Caco-2 (cell line): ENCODE results near the gene PCDH17. TPM values are rescaled to one million over a fixed set of nuclear protein-coding genes. Genes with fewer than 3 reads are reported as not detected.

Source experiments
- BruUV-seq: library from RNA; stranded (reverse); fragments of 400-500 nt; replicated peaks from 2 replicates; lab custom pipeline; 2021; lab: Mats Ljungman, UMichigan
- CTCF ChIA-PET: fragments of 300-600 bp; sonication (Branson Sonifier 250); formaldehyde crosslinking; loops from one replicate; lab custom pipeline; 2022; ENCODE audit warnings: antibody characterized with exemption; lab: Charles Lee
- POLR2A ChIA-PET: fragments of 300-600 bp; sonication (Branson Sonifier 250); formaldehyde crosslinking; loops from one replicate; lab custom pipeline; 2022; ENCODE audit warnings: antibody characterized with exemption; lab: Charles Lee
- DNase-seq, 2 experiments: peaks; one replicate each; pipeline versions ENCODE4 v3.0.0 to v3.0.0-alpha.2; 2020 to 2022
- H3K27me3 ChIP-seq: replicated peaks from 2 replicates; pipeline ENCODE4 v1.6.0; 2011; ENCODE audit warnings: low read length; ENCODE audit not compliant: control insufficient read depth, insufficient read depth
- H3K36me3 ChIP-seq: 2 replicates; pipeline ENCODE4 v1.5.1; 2011; ENCODE audit warnings: low read length; ENCODE audit not compliant: control insufficient read depth, insufficient read depth
- H3K4me1 ChIP-seq: fragments of 250-450 bp; sonication (Bioruptor Pico); 2 replicates; pipeline ENCODE4 v1.5.1; 2020; ENCODE audit warnings: mild to moderate bottlenecking
- H3K4me3 ChIP-seq: 2 replicates; pipeline ENCODE4 v1.5.1; 2011; ENCODE audit warnings: low read depth, mild to moderate bottlenecking, control low read depth, low read length
- H3K9me3 ChIP-seq: fragments of 250-450 bp; sonication (Bioruptor Pico); 2 replicates; pipeline ENCODE4 v1.5.1; 2020; ENCODE audit warnings: mild to moderate bottlenecking, moderate library complexity
- H3K27ac Mint-ChIP-seq: one replicate; pipeline ENCODE4 v1.8.0; 2022; ENCODE audit warnings: mixed read lengths; ENCODE audit not compliant: unreplicated experiment
- H3K27me3 Mint-ChIP-seq: one replicate; pipeline ENCODE4 v1.8.0; 2022; ENCODE audit warnings: mixed read lengths; ENCODE audit not compliant: insufficient read depth, unreplicated experiment
- H3K36me3 Mint-ChIP-seq: one replicate; pipeline ENCODE4 v1.8.0; 2022; ENCODE audit warnings: mild to moderate bottlenecking, mixed read lengths; ENCODE audit not compliant: insufficient read depth, unreplicated experiment
- H3K4me1 Mint-ChIP-seq: one replicate; pipeline ENCODE4 v1.8.0; 2022; ENCODE audit warnings: low read depth, mixed read lengths; ENCODE audit not compliant: unreplicated experiment
- H3K4me3 Mint-ChIP-seq: one replicate; pipeline ENCODE4 v1.8.0; 2022; ENCODE audit warnings: mild to moderate bottlenecking, moderate library complexity, mixed read lengths; ENCODE audit not compliant: unreplicated experiment
- H3K9me3 Mint-ChIP-seq: one replicate; pipeline ENCODE4 v1.8.0; 2022; ENCODE audit warnings: mixed read lengths; ENCODE audit not compliant: unreplicated experiment
- CTCF ChIP-seq, 2 experiments: fragments of 200-600 bp in 1 of 2; IDR thresholded peaks; 1 replicate in 1 of 2; 2 replicates in 1 of 2; pipeline versions ENCODE4 v1.5.1 to v1.8.0; 2011 to 2022; ENCODE audit warnings: antibody characterized with exemption in 1 of 2, control low read depth in 1 of 2, inconsistent platforms in 1 of 2, low read depth in 1 of 2, low read length in 1 of 2, mild to moderate bottlenecking in 1 of 2, moderate library complexity in 1 of 2; ENCODE audit not compliant: insufficient read depth in 1 of 2, severe bottlenecking in 1 of 2, unreplicated experiment in 1 of 2
- intact Hi-C: fragments of 100-400 bp; cut with micrococcal nuclease; formaldehyde crosslinking; loops from one replicate; pipeline ENCODE4 v1.10.0; 2022; ENCODE audit not compliant: unreplicated experiment
- total RNA-seq: library from RNA; stranded (reverse); gene quantifications from 2 replicates; pipeline ENCODE4 v1.2.3, GENCODE V29; 2022

Gene PCDH17
- total RNA-seq, 1 experiment from 2014 or later = not detected

- POLR2A ChIA-PET = no interaction called here
- CTCF ChIA-PET = no interaction called here
These were observed 1.8 kb downstream of the PCDH17 start for GRCh38 chr13:57633141-57633949.

GRCh38 chr13:57633950-57634838 lies 2.6 kb downstream of the PCDH17 start:
- ChIA-PET POLR2A (no interaction called here), CTCF (no interaction called here)
- Mint-ChIP-seq H3K27ac (no peak overlapping the region), H3K4me3 (no peak overlapping the region), H3K27me3 (no peaks in the 10 kb centered on the region), H3K4me1 (no peaks in the 10 kb centered on the region), H3K9me3 (no peaks in the 10 kb centered on the region), H3K36me3 (no peaks in the 10 kb centered on the region)
- H3K4me1 ChIP-seq = no peaks in the 10 kb centered on the region
- H3K36me3 ChIP-seq = no peaks in the 10 kb centered on the region
- BruUV-seq = no TSS peak
- no peak for TF ChIP-seq CTCF (IDR thresholded peaks at IDR 0.05; ENCODE audit: insufficient read depth in 1 of 2, low read depth in 1 of 2, low read length in 1 of 2, severe bottlenecking in 1 of 2, unreplicated experiment in 1 of 2)
- DNase-seq = no peak
- H3K9me3 ChIP-seq = 0 out of 2 replicates have a peak, but pooled peaks cover 3% of the 10 kb centered on the region
- intact Hi-C loops = no loop called here
- no peaks in the 10 kb centered on the region for H3K27me3 ChIP-seq
- H3K4me3 ChIP-seq = no peak overlapping the region

More at GRCh38 chr13:57633141-57633949, 1.8 kb downstream of the PCDH17 start:
- no peaks in the 10 kb centered on the region for H3K36me3 ChIP-seq
- no peak overlapping the region for H3K27ac Mint-ChIP-seq
- H3K36me3 Mint-ChIP-seq = no peaks in the 10 kb centered on the region
- BruUV-seq = no TSS peak
- H3K9me3 Mint-ChIP-seq = no peaks in the 10 kb centered on the region
- H3K27me3 Mint-ChIP-seq = peaks cover 4% of the 10 kb centered on the region
- H3K27me3 ChIP-seq = no peaks in the 10 kb centered on the region
- intact Hi-C loops = no loop called here
- no peak overlapping the region for H3K4me3 ChIP-seq
- 0 out of 2 replicates have a peak, but pooled peaks cover 3% of the 10 kb centered on the region for H3K9me3 ChIP-seq
- no peak overlapping the region for H3K4me3 Mint-ChIP-seq
- H3K4me1 ChIP-seq = no peaks in the 10 kb centered on the region
- DNase-seq = no peak
- no peaks in the 10 kb centered on the region for H3K4me1 Mint-ChIP-seq
- no peak for TF ChIP-seq CTCF (IDR thresholded peaks at IDR 0.05; ENCODE audit: insufficient read depth in 1 of 2, low read depth in 1 of 2, low read length in 1 of 2, severe bottlenecking in 1 of 2, unreplicated experiment in 1 of 2)

GRCh38 chr13:57634839-57635165 lies 3.3 kb downstream of the PCDH17 start:
- Histone ChIP-seq H3K27me3 (no peaks in the 10 kb centered on the region), H3K4me1 (no peaks in the 10 kb centered on the region), H3K4me3 (no peak overlapping the region), H3K9me3 (0 out of 2 replicates have a peak, but pooled peaks cover 3% of the 10 kb centered on the region), H3K36me3 (no peaks in the 10 kb centered on the region)
- CTCF ChIA-PET = no interaction called here
- no peaks in the 10 kb centered on the region for H3K36me3 Mint-ChIP-seq
- POLR2A ChIA-PET = no interaction called here
- BruUV-seq = no TSS peak
- H3K4me1 Mint-ChIP-seq = no peaks in the 10 kb centered on the region
- no peaks in the 10 kb centered on the region for H3K27me3 Mint-ChIP-seq
- DNase-seq = no peak
- H3K9me3 Mint-ChIP-seq = no peaks in the 10 kb centered on the region
- intact Hi-C loops = no loop called here
- no peak for TF ChIP-seq CTCF (IDR thresholded peaks at IDR 0.05; ENCODE audit: insufficient read depth in 1 of 2, low read depth in 1 of 2, low read length in 1 of 2, severe bottlenecking in 1 of 2, unreplicated experiment in 1 of 2)
- no peak overlapping the region for H3K27ac Mint-ChIP-seq
- H3K4me3 Mint-ChIP-seq = no peak overlapping the region
